NCI-H69 (cell line): ENCODE results near the gene LLGL2.
"Not testable (repeated sequence)": the region's sequence is repeated elsewhere in the genome, so short reads cannot be mapped to it uniquely, and the experiment has no call there.

Experiments used
- DNase-seq: peaks from one replicate; lab custom pipeline; 2025; lab: John Stamatoyannopoulos, UW

Gene LLGL2, protein sequence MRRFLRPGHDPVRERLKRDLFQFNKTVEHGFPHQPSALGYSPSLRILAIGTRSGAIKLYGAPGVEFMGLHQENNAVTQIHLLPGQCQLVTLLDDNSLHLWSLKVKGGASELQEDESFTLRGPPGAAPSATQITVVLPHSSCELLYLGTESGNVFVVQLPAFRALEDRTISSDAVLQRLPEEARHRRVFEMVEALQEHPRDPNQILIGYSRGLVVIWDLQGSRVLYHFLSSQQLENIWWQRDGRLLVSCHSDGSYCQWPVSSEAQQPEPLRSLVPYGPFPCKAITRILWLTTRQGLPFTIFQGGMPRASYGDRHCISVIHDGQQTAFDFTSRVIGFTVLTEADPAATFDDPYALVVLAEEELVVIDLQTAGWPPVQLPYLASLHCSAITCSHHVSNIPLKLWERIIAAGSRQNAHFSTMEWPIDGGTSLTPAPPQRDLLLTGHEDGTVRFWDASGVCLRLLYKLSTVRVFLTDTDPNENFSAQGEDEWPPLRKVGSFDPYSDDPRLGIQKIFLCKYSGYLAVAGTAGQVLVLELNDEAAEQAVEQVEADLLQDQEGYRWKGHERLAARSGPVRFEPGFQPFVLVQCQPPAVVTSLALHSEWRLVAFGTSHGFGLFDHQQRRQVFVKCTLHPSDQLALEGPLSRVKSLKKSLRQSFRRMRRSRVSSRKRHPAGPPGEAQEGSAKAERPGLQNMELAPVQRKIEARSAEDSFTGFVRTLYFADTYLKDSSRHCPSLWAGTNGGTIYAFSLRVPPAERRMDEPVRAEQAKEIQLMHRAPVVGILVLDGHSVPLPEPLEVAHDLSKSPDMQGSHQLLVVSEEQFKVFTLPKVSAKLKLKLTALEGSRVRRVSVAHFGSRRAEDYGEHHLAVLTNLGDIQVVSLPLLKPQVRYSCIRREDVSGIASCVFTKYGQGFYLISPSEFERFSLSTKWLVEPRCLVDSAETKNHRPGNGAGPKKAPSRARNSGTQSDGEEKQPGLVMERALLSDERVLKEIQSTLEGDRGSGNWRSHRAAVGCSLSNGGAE

DNA sequence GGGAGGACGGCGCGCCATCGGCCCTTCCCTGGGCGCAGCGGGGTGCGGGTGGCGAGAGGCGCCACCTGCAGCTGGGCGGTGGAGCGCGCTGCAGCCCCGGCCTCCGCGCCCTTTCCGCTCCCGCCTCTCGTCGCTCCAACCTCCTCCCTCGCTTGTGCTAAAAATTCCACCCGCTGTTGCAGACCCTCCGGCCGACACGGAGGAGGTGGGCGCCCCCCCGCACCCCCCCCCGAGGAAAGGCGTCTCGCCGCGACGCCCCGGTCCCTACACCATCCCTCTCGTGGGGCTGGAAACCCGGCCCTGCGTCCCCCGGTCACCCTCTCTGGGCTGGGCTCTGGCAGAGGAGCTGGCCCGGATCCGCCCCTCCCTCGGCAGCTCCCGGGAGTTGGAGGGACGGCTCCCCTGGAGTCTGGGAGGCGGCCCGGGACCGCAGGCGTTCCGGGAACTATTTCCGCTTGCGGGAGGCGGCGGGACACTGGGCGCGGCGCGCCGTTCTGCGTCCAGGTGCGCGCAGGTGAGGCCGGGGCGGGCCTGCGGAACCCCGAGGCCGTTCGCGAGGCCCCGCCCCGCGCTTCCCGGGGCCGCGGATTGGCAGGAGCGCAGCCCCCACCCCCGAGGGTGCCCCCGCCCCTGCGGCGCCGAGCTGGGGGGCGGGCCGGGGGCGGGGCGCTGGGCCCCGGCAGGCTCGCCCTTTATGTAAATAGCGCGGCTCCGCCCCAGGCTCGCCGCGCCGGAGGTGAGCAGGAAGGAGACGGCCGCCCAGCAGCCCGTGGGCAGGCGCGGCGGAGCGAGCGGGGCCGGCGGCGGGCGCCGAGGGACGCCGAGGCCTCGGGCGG lies at the start of gene LLGL2:
Gene LLGL2 (plus strand): TSS at position 728 of the 836 bp plus-strand sequence. CDS start 17,730 bp downstream, outside the sequence.
- DNase-seq, result peak; percentile 99

DNA sequence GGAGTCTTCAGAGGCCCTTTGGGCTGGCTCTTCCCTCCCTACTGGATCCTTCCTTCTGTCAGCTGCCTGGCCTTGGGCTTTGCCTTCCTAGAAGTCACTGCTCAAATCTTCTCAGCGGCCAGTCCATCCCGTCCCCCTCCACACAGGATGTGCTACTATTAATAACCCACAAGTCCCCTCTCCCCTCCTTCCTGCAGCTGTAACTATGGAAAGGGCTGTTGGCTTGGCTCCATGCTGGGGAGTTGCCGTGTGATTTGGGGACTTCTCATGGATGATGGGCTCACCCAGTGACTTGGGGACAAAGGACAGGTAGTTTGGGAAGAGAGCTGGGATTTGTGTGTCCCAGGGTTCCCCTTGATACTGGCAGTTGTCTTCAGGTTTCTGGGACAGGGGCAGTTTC lies 49.6 kb upstream of the LLGL2 start:
- no peak for DNase-seq

DNA sequence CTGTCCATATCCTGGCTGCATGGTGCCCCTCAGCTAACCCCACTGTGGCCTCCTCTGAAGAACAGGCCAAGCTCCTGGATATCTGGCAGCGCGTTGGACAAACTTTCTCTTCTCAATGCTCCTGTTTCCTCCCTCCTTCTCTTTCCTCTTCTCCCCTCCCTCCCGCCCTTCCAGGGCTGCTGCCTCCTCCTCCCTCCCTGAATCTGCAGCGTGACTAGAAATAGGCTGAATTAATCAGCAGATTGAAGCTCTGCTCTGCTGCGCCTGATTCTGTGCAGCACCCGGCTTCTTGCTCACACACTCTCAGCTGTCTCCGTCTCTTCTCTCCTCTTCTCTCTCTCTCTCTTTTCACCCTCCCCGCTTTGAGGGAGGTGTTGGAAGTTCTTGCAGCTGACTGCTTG lies 49.2 kb upstream of the LLGL2 start:
- DNase-seq, result no peak

DNA sequence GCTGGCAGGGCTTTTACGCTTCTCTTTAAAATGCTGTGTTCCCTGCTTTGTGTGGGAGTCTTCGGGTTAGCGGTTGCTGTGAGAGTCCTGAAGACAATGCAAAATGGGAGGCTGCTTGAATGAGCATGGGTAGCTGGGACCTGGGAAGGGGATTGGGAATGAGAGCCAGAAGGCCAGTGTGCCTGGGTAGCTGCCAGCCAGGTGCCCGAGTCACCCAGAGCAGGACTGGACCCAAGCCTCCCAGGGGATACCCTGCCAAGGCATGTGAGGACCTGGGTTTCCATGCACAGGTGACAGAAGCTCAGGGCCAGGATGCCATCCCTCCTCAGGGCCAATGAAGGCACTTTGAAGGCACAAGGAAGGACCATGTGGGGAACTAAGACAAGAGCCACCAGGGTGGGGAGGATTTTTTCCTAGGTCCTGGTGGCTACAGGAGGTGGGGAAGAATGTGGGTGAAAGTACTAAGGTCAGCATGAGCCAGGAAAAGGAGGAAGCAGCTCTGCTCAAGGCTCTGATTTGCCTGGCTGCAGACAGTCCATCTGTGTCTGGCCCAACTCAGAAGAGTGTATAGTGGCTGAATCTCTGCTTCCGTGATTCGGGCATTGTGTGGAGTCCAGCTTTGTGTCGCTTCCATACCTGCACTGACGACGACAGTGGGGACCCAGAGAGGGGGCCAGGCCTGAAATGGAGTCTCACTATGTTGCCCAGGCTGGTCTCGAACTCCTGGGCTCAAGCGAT lies 48.6 kb upstream of the LLGL2 start:
- no peak for DNase-seq

DNA sequence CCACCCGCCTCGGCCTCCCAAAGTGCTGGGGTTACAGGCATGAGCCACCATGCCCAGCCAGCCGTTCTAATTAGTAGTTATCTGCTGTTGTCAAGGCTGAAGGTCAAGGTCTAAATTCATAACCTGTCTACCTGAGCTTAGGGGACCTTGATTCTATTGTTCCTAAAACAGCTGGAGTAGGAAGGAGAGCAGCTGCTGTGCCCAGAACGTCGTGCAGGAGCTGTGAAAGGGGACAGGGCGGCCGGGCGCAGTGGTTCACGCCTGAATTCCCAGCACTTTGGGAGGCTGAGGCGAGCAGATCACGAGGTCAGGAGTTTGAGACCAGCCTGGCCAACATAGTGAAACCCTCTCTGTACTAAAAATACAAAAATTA lies 48.0 kb upstream of the LLGL2 start:
- not testable (repeated sequence) for DNase-seq

DNA sequence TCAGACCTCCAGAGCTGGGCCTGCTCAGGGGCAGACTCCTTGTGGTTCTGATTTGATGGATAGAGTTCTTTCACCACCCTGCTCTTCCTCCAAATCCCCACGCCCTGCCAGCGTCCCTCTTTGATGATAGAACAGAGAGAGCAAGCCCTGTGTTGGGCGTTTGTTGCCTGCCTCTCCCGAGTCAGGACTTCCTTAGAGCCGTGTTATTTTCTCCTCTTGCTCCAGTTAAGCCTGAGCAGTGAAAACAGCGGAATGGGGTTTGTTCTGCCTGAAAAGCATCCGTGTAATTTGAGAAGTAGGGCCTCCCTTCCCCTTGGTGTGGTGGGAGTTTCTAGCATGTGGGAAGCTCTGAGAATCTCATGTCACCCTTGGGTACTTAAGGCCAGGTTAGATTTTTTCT lies 47.0 kb upstream of the LLGL2 start:
- DNase-seq, result no peak

DNA sequence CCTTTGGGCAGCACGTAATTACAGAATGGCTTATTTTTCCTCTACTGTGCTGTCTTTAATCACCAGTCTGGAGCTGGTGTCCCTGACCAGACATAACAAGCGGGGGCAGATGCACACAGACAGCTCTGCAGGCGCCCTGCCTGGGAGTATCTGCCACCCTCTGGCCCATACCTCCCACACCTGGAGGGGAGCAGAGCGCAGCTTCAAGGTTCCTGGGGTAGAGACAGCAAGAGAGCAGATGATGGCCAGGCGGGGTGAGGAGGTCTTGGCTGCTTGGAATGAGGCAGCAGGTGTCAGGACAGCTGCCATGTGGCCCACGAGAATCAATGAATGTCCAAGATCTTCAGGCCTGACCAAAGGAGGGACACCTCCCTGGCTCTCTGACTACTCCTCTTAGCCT lies 45.2 kb upstream of the LLGL2 start:
- no peak for DNase-seq

DNA sequence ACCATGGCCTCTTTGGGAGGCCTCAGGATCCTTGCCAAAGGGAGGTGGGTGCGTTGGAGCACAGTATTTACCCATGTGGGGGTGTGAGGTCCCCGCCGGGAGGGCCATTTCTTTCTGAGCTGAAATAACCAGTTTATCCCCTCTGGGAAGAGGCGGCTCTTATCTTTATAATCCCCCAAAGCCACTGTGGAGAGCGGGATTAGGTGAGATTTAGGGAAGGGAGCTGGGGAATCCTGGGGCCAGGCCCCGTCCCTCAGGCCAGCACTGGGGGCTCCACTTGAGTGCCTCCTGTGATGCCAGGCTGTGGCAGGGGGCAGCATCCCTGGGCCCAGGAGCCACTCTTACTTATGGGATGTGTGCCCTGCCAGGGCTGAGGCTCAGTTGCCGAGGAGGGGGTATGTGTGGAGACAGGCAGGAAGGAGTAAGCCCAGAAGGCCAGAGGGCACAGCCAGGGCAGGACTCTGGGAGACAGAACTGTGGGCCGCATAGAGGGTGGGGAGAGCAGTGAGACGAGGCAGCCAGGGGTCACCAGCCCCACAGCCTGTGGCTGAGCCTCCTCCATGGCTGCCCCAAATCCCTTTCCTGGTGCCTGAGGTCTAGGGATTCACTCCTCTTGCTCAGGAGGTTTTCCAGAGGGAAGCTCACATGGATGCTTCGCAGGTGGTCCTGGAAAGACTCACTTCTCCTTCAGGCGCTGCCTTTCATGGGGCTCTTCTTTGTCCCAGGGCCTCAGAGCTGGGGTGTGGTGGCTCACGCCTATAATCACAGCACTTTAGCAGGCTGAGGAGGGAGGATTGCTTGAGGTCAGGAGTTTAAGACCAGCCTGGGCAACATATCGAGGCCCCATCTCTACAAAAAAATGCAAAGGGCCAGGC lies 44.1 kb upstream of the LLGL2 start:
- DNase-seq, result no peak

DNA sequence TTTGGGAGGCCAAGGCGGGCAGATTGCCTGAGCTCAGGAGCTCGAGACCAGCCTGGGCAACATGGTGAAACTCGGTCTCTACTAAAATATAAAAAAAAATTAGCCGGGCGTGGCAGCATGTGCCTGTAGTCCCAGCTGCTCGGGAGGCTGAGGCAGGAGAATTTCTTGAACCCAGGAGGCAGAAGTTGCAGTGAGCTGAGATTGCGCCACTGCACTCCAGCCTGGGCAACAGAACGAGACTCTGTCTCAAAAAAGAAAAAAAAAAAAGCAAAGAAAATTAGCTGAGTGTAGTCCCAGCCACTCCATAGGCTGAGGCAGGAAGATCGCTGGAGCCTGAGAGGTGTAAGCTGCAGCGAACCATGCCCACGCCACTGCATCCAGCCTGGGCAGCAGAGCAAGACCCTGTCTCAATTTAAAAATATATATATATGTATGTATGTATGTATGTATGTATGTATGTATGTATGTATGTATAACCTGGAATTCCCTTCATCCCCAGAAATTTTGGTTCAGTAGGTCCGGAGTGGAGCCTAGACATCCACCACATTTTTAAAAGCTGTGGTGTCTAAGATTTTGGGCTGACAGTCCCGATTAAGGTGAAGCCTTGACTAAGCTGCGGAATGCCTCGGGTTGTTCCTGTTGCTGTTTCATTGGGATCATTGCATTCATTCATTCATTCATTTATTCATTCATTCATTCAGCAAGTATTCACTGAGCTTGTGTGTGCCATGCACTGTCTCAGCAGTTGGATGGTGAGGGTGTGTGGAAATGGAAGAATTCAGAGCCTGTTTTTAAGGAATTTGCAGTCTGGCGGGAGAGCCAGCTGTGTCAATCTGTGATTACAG lies 43.2 kb upstream of the LLGL2 start:
- DNase-seq, result no peak

DNA sequence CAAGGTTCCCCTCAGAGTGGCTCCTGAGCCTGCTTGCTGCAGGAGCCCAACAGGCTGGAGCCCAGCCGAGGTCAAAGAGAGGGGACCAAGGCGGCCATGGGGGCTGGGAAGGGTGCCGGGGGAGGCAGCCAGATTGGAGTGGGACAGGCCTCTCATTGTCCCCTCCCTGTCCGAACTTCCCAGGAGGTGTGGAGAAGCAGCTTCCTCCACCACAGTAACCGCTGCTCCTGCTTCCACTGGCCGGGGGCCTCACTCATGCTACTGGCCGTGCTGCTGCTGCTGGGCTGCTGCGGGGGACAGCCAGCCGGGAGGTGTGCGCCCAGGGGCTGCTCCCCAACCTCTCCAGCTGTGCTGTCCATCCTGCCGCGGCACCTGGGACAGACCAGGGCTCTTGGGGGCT lies 39.8 kb upstream of the LLGL2 start:
- DNase-seq, result no peak

DNA sequence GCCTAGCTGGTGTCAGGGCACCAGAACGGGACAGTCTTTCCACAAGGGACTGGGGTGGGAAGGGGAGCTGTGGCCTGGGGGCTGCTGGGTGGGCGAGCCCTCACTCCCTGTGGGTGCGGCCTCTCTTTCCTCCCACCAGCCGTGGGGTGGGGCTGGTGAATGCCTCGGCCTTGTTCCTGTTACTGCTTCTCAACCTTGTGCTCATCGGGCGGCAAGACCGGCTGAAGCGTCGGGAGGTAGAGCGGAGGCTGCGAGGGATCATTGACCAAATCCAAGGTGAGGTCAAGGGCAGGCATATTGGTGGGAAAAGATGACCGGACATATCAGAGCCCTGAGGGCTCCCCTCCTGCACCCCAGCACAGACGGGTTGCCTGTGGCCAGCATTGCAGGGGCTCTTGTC lies 39.3 kb upstream of the LLGL2 start:
- DNase-seq, result no peak

DNA sequence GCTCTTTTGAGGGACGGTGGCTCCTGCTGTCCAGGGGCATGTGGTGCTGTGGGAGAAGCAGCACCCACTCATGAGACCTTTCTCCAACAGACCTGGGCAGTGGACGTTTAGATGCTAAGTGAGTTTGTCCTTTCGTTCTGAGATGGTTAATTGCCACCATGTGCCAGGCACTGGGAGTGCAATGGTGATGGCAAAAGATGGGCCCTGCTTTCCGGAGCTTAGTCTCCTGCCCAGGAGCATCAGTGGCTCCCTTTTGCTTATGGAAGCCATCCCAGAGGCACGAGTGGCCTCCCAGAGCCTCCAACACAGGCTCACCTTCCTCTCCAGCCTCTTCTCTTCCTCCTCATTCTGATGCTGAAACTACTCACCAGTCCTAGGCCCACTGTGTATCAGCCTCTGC lies 38.5 kb upstream of the LLGL2 start:
- no peak for DNase-seq

DNA sequence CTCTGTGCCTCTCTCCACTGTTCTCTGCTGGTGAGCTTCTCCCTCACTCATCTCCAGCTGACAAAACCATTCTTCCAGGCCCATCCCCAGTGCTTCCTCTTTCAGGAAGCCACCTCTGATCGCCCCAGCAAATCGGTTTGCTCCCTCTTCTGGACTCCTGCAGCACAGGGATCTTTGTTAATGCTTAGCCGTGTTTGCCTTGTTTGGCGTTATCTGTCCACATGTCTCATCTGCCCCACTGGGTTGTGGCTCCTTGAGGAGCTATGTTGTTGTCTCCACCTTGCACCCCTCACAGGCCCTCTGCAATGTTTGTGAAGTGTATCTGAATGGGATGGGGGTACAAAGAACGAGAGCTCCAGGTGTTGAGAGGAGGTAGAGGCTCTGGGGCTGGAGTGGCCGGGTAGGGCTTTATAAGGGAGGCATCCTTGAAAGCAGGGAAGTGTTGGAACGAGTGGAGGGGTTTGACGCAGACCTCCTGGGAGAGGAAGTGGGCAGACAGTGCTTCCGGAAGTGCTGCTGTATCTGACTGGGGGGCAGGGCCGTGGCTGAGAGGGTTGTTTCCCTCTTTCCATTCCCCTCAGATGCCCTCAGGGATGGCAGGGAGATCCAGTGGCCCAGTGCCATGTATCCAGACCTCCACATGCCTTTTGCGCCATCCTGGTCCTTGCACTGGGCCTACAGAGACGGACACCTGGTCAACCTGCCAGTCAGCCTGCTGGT lies 38.0 kb upstream of the LLGL2 start:
- no peak for DNase-seq

DNA sequence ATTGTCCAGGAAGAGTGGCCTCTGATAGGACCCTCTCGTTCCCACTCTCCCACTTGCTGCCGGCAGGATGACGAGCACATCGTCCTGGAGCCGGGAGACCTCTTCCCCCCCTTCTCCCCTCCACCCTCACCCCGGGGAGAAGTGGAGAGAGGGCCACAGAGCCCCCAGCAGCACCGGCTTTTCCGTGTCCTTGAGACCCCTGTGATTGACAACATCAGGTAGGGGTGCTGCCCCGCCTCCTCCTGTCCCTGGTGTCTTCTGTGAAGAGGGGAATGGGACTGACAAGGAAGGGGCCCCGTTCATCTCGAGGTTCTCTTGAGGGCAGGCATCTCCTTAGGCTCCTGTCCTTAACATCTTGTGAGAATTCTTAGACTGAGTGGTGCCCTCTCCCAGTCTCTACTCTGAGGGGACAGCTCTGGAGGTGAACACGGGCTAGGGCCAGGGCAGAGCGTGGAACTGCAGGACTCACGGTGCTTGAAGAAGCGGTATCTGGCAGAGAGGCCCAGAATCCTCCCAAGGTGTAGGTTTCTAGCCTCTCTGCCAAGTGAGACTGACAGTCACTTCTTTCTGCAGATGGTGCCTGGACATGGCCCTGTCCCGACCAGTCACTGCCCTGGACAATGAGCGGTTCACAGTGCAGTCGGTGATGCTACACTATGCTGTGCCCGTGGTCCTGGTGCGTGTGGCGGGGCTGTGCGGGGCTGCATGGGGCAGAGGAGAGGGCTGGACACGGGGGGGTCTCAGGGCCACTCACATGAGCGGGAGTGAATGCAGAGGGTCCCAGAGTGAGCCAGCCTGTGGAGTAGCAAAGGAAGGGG lies 36.6 kb upstream of the LLGL2 start:
- no peak for DNase-seq

DNA sequence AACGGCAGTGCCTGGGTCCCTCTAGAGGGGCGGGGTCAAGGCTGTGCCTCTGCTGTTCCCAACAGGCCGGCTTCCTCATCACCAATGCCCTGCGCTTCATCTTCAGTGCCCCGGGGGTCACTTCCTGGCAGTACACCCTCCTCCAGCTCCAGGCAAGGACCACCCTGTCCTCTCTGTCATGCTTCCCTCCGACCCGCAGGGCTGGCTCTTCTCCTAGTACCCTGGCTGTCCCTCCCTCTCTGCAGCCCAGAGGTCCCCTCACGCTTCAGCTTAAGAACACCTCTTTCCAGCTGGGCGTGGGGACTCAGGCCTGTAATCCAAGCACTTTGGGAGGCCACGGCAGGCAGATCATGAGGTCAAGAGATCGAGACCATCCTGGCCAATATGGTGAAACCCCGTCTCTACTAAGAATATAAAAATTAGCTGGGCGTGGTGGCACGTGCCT lies 36.0 kb upstream of the LLGL2 start:
- DNase-seq, result no peak

DNA sequence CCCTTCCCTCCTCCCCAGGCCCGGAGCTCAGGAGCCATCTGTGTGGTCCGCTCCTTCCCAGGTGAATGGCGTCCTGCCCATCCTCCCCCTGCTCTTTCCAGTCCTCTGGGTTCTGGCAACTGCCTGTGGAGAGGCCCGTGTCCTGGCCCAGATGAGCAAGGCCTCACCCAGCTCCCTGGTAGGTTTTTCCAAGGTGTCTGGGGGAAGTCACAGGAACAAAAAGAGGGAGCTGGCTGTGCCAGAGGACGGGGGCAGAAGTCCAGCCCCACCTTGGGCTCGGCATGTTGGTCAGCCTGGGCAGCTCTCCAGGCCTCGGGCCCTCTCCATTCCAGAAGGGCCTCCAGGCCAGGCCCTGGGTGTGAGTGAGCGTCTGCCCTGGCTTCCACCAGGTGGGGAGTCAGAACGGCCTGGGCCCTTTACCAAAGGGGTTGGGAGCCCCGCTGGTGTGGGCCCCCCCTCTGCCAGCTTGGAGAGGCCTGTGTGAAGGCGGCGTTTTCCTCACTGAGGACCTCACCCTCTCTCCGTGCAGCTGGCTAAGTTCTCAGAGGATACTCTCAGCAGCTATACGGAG lies 35.2 kb upstream of the LLGL2 start:
- DNase-seq, result no peak

DNA sequence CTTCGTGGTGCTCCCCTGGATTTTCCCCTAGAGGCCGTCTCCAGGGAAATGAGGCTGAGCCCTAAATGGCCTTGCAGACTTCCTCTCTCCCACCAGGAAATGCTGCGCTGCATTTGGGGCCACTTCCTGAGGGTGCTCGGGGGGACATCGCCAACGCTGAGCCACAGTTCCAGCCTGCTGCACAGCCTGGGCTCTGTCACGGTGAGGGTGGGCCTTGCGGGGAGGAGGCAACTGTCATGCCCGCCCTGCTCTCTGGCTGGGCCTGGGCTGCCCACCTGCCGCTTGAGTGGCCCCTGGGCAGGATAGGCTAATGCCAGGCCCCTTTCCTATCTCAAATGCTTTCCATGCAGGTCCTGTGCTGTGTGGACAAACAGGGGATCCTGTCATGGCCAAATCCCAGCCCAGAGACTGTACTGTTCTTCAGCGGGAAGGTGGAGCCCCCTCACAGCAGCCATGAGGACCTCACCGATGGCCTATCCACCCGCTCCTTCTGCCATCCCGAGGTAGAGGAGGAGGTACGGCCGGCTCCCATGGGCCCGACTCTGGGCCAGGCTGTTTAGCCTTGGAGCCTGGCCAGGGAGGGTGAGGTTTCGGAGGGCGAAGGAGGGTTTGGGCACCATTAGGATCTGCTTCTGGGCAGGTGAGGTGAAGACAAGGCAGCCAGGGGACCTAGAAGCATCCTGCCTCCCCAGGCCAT lies 34.4 kb upstream of the LLGL2 start:
- no peak for DNase-seq
